A549 treated with DMSO at 1 μM for 4 hours (cell line): ENCODE data around the gene PGBD2. TPM values are rescaled to one million over a fixed set of nuclear protein-coding genes. Genes with fewer than 3 reads are reported as not detected.

Source experiments
- total RNA-seq: library from RNA; stranded (reverse); fragments of 200-300 nt; extraction: Qiagen RNA extraction; gene quantifications from 5 replicates; pipeline ENCODE4 v1.2.3, GENCODE V29; 2022; ENCODE audit warnings: low read depth

The PGBD2 gene, protein sequence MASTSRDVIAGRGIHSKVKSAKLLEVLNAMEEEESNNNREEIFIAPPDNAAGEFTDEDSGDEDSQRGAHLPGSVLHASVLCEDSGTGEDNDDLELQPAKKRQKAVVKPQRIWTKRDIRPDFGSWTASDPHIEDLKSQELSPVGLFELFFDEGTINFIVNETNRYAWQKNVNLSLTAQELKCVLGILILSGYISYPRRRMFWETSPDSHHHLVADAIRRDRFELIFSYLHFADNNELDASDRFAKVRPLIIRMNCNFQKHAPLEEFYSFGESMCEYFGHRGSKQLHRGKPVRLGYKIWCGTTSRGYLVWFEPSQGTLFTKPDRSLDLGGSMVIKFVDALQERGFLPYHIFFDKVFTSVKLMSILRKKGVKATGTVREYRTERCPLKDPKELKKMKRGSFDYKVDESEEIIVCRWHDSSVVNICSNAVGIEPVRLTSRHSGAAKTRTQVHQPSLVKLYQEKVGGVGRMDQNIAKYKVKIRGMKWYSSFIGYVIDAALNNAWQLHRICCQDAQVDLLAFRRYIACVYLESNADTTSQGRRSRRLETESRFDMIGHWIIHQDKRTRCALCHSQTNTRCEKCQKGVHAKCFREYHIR
- total RNA-seq, result 4.2 to 5.3 TPM (median 4.7 TPM) in 5 replicates

DNA sequence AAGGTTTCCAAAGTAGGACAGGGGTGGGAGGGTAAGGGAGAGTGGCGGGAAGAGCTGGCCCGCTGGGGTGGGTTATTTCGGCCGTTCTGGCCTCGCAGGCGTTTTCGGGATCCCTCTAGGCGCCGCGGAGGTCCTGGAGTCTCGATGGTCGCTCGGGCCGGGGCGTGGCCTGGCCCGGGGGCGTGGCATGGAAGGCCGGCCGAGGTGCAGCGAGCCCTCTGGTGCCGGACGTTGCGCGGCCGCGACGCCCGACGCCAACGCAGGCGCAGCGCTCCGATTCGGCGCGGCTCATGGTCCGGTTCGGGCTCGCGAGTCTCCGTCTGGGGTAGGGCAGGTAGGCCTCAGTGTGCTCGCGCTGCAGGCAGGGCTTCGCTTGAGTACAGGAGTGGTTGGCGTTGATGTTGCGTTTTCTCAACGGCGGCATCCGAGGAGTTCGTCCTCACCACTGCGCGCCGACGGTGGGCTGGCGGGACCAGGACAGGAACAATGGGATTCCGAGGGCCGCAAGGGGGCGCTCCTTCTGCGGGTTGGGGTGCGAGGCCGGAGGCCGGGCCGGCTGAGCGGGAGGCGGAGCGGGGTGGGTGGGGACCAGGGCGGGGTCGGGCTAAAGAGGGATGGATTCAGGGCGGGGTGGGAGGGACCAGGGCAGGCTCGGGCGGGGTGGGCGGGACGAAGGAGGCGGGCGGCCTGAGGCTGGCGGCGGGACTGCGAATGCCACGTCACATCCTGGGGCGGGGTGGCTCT is at the start of gene PGBD2:
PGBD2 (plus strand) TSS at position 227 of the 744 bp plus-strand sequence. CDS start 7,628 bp downstream, outside the sequence.

DNA sequence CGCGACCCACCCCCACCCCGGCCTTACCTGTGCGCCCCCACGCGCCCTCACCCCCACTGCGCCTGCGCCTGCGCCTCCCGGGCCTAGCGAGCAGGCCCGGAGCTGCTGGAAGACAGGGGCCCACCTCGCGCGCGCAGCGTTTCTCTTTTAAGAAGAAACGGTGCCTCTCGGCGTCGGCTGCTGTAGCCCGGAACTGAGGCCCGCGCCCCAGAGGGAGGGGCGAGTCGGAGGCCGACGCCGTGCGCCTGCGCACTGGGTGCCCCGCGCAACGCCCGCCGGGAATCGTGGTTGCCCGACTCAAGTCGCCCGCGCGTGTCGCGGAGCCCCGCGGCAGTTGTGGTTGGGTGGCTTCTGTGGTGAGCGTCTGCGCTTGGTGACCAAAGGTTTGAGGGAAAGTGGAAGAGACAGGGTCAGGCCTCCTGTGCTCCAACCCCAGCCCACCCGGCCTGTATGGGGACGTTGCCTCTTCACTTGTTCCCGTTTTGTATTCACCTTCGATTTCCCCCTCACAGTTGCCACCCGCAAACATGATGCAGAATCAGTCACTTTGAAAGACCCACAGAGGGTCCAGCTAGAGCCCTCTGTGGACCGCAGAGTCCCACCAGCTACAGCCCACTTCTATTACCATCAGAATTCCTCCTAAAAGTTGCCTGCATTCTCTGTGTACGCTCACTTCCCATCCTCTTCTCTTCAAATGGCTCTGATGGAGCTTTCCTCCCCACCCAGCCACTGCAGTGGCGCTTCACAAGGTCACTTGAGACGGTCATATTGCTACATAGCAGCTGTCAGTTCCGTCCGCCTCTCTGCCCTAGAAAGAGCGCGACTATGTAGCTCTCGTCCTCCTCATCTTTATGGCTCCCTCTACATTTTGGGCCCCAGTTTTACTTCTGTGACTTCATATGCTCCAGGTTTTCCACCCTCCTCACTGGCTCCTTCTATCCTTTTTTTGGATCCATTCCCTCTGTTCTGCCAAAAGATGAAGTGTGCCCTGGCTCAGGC is 46.8 kb upstream of the PGBD2 start, which contains the start of gene ZNF692:
ZNF692 (minus strand) TSS at position 195 of the 999 bp plus-strand sequence. CDS start 776 bp downstream, outside the sequence.

Other genes with a start within 250 kb of the PGBD2 start
- gene OR14I1, start 203.5 kb upstream of the PGBD2 start, total RNA-seq, result not detected in 5 replicates
- gene LYPD8, start 150.5 kb upstream of the PGBD2 start, total RNA-seq, result 0.11 to 0.32 TPM (median 0.17 TPM) in 3 of 5 replicates, not detected in the others
- gene SH3BP5L, start 80.3 kb upstream of the PGBD2 start, total RNA-seq, result 24.8 to 29.0 TPM (median 27.3 TPM) in 5 replicates
- gene ZNF672, start 68.0 kb upstream of the PGBD2 start, total RNA-seq, result 19.4 to 26.5 TPM (median 24.3 TPM) in 5 replicates
- 11.9 to 30.1 TPM (median 25.4 TPM) in 5 replicates for gene ZNF692, start 47.1 kb upstream of the PGBD2 start, total RNA-seq